Activated gamma-delta T cell treated with anti-CD3 and anti-CD28 coated beads, Interleukin-2, amount 50 U/mL, for 16 hours (primary cell): ENCODE data around the gene COMMD6.
"Not testable (repeated sequence)": the region's sequence is repeated elsewhere in the genome, so short reads cannot be mapped to it uniquely, and the experiment has no call there.

Experiments used
- DNase-seq: peaks from one replicate; pipeline ENCODE4 v3.0.0-alpha.2; 2020; ENCODE audit warnings: low read depth

COMMD6 gene

GRCh38 chr13:75537401-75538365 lies at the start of gene COMMD6:
Gene COMMD6, minus strand, starts transcription at chr13:75537841. Its CDS starts 36 bp downstream, at chr13:75537805.
- DNase-seq: peak; percentile 48

- no peak for DNase-seq
These were observed 47.5 kb upstream of the COMMD6 start for GRCh38 chr13:75585153-75585552.

GRCh38 chr13:75583091-75583490 lies 45.5 kb upstream of the COMMD6 start:
- DNase-seq: no peak

GRCh38 chr13:75581874-75582640 lies 44.4 kb upstream of the COMMD6 start:
- DNase-seq: no peak

- DNase-seq: no peak
These were observed 41.9 kb upstream of the COMMD6 start for GRCh38 chr13:75579529-75579928.

- DNase-seq: no peak
These were observed 31.9 kb upstream of the COMMD6 start for GRCh38 chr13:75569576-75569975.

GRCh38 chr13:75566658-75567057 lies 29.0 kb upstream of the COMMD6 start:
- no peak for DNase-seq

GRCh38 chr13:75558145-75558840 lies 20.7 kb upstream of the COMMD6 start:
- DNase-seq: no peak

- DNase-seq: no peak
These were observed 19.3 kb upstream of the COMMD6 start for GRCh38 chr13:75556961-75557360.

GRCh38 chr13:75555836-75556235 lies 18.2 kb upstream of the COMMD6 start:
- DNase-seq: no peak

- DNase-seq: no peak
These were observed 17.3 kb upstream of the COMMD6 start for GRCh38 chr13:75554981-75555380.

- DNase-seq: no peak
These were observed 16.8 kb upstream of the COMMD6 start for GRCh38 chr13:75554464-75554863.

- DNase-seq: no peak
These were observed 12.5 kb upstream of the COMMD6 start for GRCh38 chr13:75550159-75550567.

GRCh38 chr13:75549262-75550158 lies 11.9 kb upstream of the COMMD6 start, which contains the start of gene UCHL3:
Gene UCHL3, plus strand, starts transcription at chr13:75549791. Its CDS starts 30 bp downstream, at chr13:75549821.
- peak; percentile 97 for DNase-seq

- no peak for DNase-seq
These were observed 10.3 kb upstream of the COMMD6 start for GRCh38 chr13:75547917-75548316.

- not testable (repeated sequence) for DNase-seq
These were observed 7.7 kb upstream of the COMMD6 start for GRCh38 chr13:75545386-75545785.

- DNase-seq: no peak
These were observed 7.2 kb upstream of the COMMD6 start for GRCh38 chr13:75544681-75545330.

GRCh38 chr13:75541961-75542360 lies 4.3 kb upstream of the COMMD6 start:
- no peak for DNase-seq

GRCh38 chr13:75541287-75541686 lies 3.6 kb upstream of the COMMD6 start:
- no peak for DNase-seq

- DNase-seq: no peak
These were observed 3.8 kb downstream of the COMMD6 start for GRCh38 chr13:75533861-75534260.

- DNase-seq: no peak
These were observed 7.1 kb downstream of the COMMD6 start for GRCh38 chr13:75530549-75530961.
